IMR-90 (cell line): ENCODE measurements around the gene C4orf17. TPM values are rescaled to one million over a fixed set of nuclear protein-coding genes. Genes with fewer than 3 reads are reported as not detected.

Source experiments
- ATAC-seq: fragments of 200-7000 bp; cut with Tn5 transposase; 2 replicates; pipeline ENCODE4 v1.9.1; 2020; ENCODE audit warnings: low read depth, mild to moderate bottlenecking, moderate library complexity
- BruUV-seq: library from RNA; stranded (reverse); fragments of 400-500 nt; replicated peaks from 2 replicates; lab custom pipeline; 2021; lab: Mats Ljungman, UMichigan
- CTCF ChIA-PET: fragments of 300-600 bp; formaldehyde crosslinking; extraction: SDS; loops from one replicate; lab custom pipeline; 2021; ENCODE audit warnings: antibody characterized with exemption; lab: Yijun Ruan, JAX
- POLR2A ChIA-PET: fragments of 300-600 bp; sonication (Branson Sonifier 250); formaldehyde crosslinking; loops from one replicate; lab custom pipeline; 2022; ENCODE audit warnings: antibody characterized with exemption; ENCODE audit not compliant: unreplicated experiment; lab: Charles Lee
- DNase-seq: peaks from one replicate; pipeline ENCODE4 v3.0.0; 2013
- H2AFZ ChIP-seq: replicated peaks from 2 replicates; pipeline ENCODE3; 2013; ENCODE audit warnings: low read length, mild to moderate bottlenecking; ENCODE audit not compliant: poor library complexity
- H2AK5ac ChIP-seq: 2 replicates; pipeline ENCODE4 v1.6.1; 2013; ENCODE audit warnings: low read depth, low read length, inconsistent platforms
- H2AK9ac ChIP-seq: replicated peaks from 2 replicates; pipeline ENCODE3; 2013; ENCODE audit warnings: mild to moderate bottlenecking, low read depth, low read length, moderate library complexity; ENCODE audit not compliant: poor library complexity
- H2BK120ac ChIP-seq: 2 replicates; pipeline ENCODE4 v1.6.1; 2013; ENCODE audit warnings: low read depth, low read length, inconsistent platforms
- H2BK15ac ChIP-seq: 3 replicates; pipeline ENCODE4 v1.6.1; 2013; ENCODE audit warnings: low read depth, low read length, inconsistent platforms
- H2BK20ac ChIP-seq: 2 replicates; pipeline ENCODE4 v1.6.1; 2013; ENCODE audit warnings: low read depth, mild to moderate bottlenecking, inconsistent platforms, low read length, moderate library complexity
- H2BK5ac ChIP-seq: 2 replicates; pipeline ENCODE4 v1.6.1; 2013; ENCODE audit warnings: mild to moderate bottlenecking, low read depth, low read length, inconsistent platforms; ENCODE audit not compliant: poor library complexity, severe bottlenecking
- H3K14ac ChIP-seq: replicated peaks from 2 replicates; pipeline ENCODE4 v1.6.1; 2013; ENCODE audit warnings: low read depth, low read length, inconsistent platforms
- H3K18ac ChIP-seq: 2 replicates; pipeline ENCODE4 v1.6.1; 2013; ENCODE audit warnings: low read depth, low read length, control low read depth
- H3K23ac ChIP-seq: 2 replicates; pipeline ENCODE4 v1.6.1; 2013; ENCODE audit warnings: low read depth, low read length, inconsistent platforms
- H3K27ac ChIP-seq: 2 replicates; pipeline ENCODE4 v1.5.1; 2013; ENCODE audit warnings: mild to moderate bottlenecking, control low read depth, low read length; ENCODE audit not compliant: insufficient read depth
- H3K27me3 ChIP-seq: 2 replicates; pipeline ENCODE4 v1.6.1; 2013; ENCODE audit warnings: low read length; ENCODE audit not compliant: control insufficient read depth, insufficient read depth
- H3K36me3 ChIP-seq: 2 replicates; pipeline ENCODE4 v1.6.1; 2013; ENCODE audit warnings: low read length, mixed read lengths; ENCODE audit not compliant: control insufficient read depth, insufficient read depth
- H3K4ac ChIP-seq: 2 replicates; pipeline ENCODE4 v1.6.1; 2013; ENCODE audit warnings: low read depth, low read length, inconsistent platforms
- H3K4me1 ChIP-seq: 2 replicates; pipeline ENCODE4 v1.6.1; 2013; ENCODE audit warnings: low read length, mixed read lengths; ENCODE audit not compliant: control insufficient read depth, insufficient read depth
- H3K4me2 ChIP-seq: 2 replicates; pipeline ENCODE4 v1.6.1; 2013; ENCODE audit warnings: low read depth, mild to moderate bottlenecking, control low read depth, low read length, moderate library complexity
- H3K4me3 ChIP-seq: 2 replicates; pipeline ENCODE4 v1.5.1; 2013; ENCODE audit warnings: low read depth, mild to moderate bottlenecking, control low read depth, low read length, moderate library complexity; ENCODE audit not compliant: insufficient read depth
- H3K56ac ChIP-seq: 2 replicates; pipeline ENCODE4 v1.6.1; 2013; ENCODE audit warnings: low read length, inconsistent platforms; ENCODE audit not compliant: insufficient read depth; ENCODE audit errors: extremely low read depth
- H3K79me1 ChIP-seq, 2 experiments: 2 replicates each; pipeline ENCODE4 v1.6.1; 2013; ENCODE audit warnings: low read length in 2 of 2, inconsistent platforms in 1 of 2, low read depth in 1 of 2
- H3K9ac ChIP-seq: 2 replicates; pipeline ENCODE4 v1.6.1; 2013; ENCODE audit warnings: low read depth, low read length, control low read depth
- H3K9me1 ChIP-seq: 2 replicates; pipeline ENCODE4 v1.6.1; 2013; ENCODE audit warnings: low read length, inconsistent platforms; ENCODE audit not compliant: insufficient read depth
- H3K9me3 ChIP-seq: 2 replicates; pipeline ENCODE4 v1.6.1; 2013; ENCODE audit warnings: low read length; ENCODE audit not compliant: control insufficient read depth, insufficient read depth
- H4K20me1 ChIP-seq: 2 replicates; pipeline ENCODE4 v1.6.1; 2013; ENCODE audit warnings: low read length, inconsistent platforms; ENCODE audit not compliant: insufficient read depth
- H4K5ac ChIP-seq: 2 replicates; pipeline ENCODE4 v1.6.1; 2013; ENCODE audit warnings: mild to moderate bottlenecking, low read depth, low read length, control low read depth
- H4K8ac ChIP-seq, 2 experiments: 2 replicates each; pipeline ENCODE4 v1.6.1; 2013; ENCODE audit warnings: low read depth in 2 of 2, low read length in 2 of 2, control low read depth in 1 of 2, inconsistent platforms in 1 of 2
- H4K91ac ChIP-seq: 2 replicates; pipeline ENCODE4 v1.6.1; 2013; ENCODE audit warnings: low read depth, low read length, inconsistent platforms; ENCODE audit not compliant: insufficient read depth
- BHLHE40 ChIP-seq: fragments of 150-350 bp; IDR thresholded peaks from 2 replicates; pipeline ENCODE4 v1.6.1; 2016; ENCODE audit warnings: mild to moderate bottlenecking, low read depth, low read length
- CEBPB ChIP-seq: IDR thresholded peaks from 2 replicates; pipeline ENCODE4 v1.6.1; 2012; ENCODE audit warnings: low read depth, low read length, improper control_type of control experiment
- CHD1 ChIP-seq: IDR thresholded peaks from 2 replicates; pipeline ENCODE4 v1.6.1; 2012; ENCODE audit warnings: low read depth, low read length, improper control_type of control experiment
- ELK1 ChIP-seq: fragments of 150-350 bp; IDR thresholded peaks from 2 replicates; pipeline ENCODE4 v1.6.1; 2016; ENCODE audit warnings: low read depth, mild to moderate bottlenecking, low read length, moderate library complexity, borderline replicate concordance
- FOS ChIP-seq: fragments of 150-350 bp; IDR thresholded peaks from 2 replicates; pipeline ENCODE4 v1.6.1; 2016; ENCODE audit warnings: low read depth, low read length
- MAFK ChIP-seq: IDR thresholded peaks from 2 replicates; pipeline ENCODE4 v1.6.1; 2012; ENCODE audit warnings: low read depth, low read length, improper control_type of control experiment
- MAZ ChIP-seq: IDR thresholded peaks from 2 replicates; pipeline ENCODE4 v1.6.1; 2012; ENCODE audit warnings: low read depth, mild to moderate bottlenecking, low read length, improper control_type of control experiment, moderate library complexity, borderline replicate concordance
- MXI1 ChIP-seq: IDR thresholded peaks from 2 replicates; pipeline ENCODE4 v1.6.1; 2012; ENCODE audit warnings: low read depth, mild to moderate bottlenecking, low read length, moderate library complexity, borderline replicate concordance
- NFE2L2 ChIP-seq: fragments of 150-350 bp; IDR thresholded peaks from 2 replicates; pipeline ENCODE4 v1.6.1; 2016; ENCODE audit warnings: low read depth, mild to moderate bottlenecking, low read length
- POLR2A ChIP-seq: IDR thresholded peaks from 2 replicates; pipeline ENCODE4 v1.6.1; 2012; ENCODE audit warnings: mild to moderate bottlenecking, low read depth, low read length
- RAD21 ChIP-seq: IDR thresholded peaks from 2 replicates; pipeline ENCODE4 v1.6.1; 2012; ENCODE audit warnings: low read length, improper control_type of control experiment
- RCOR1 ChIP-seq: IDR thresholded peaks from 2 replicates; pipeline ENCODE4 v1.6.1; 2012; ENCODE audit warnings: mild to moderate bottlenecking, low read length, improper control_type of control experiment; ENCODE audit not compliant: insufficient replicate concordance
- RFX5 ChIP-seq: IDR thresholded peaks from 2 replicates; pipeline ENCODE4 v1.8.0; 2012; ENCODE audit warnings: low read depth, mild to moderate bottlenecking, low read length, moderate library complexity
- SMC3 ChIP-seq: fragments of 150-350 bp; IDR thresholded peaks from 2 replicates; pipeline ENCODE4 v1.6.1; 2016; ENCODE audit warnings: low read depth, mild to moderate bottlenecking, antibody characterized with exemption, low read length, moderate library complexity
- dilution Hi-C: fragments of 300-500 bp; cut with HindIII; formaldehyde crosslinking; loops from one replicate; pipeline ENCODE4 v1.14.3; 2018; ENCODE audit warnings: low sequenced_read_pairs; ENCODE audit not compliant: unreplicated experiment
- in situ Hi-C: fragments of 300-500 bp; cut with MboI; formaldehyde crosslinking; loops from 3 replicates; pipeline ENCODE4 v1.14.3; 2019; ENCODE audit warnings: low sequenced_read_pairs, inconsistent platforms, mixed read lengths
- intact Hi-C: fragments of 100-400 bp; cut with micrococcal nuclease; formaldehyde crosslinking; loops from 2 replicates; pipeline ENCODE4 v1.10.0; 2022
- polyA plus RNA-seq, 3 experiments: library from polyadenylated mRNA; depleted of rRNA; stranded (reverse); fragments of >200 nt; gene quantifications; 2 replicates each; pipeline ENCODE4 v1.2.3, GENCODE V29; 2012; ENCODE audit warnings: low replicate concordance in 1 of 3
- total RNA-seq: library from RNA; depleted of rRNA; stranded (reverse); fragments of >200 nt; gene quantifications from 2 replicates; pipeline ENCODE4 v1.2.3, GENCODE V29; 2012
- TF ChIP-seq, protein P1 (sequence below): fragments of 150-350 bp; IDR thresholded peaks from 2 replicates; pipeline ENCODE4 v1.6.1; 2017; ENCODE audit warnings: mild to moderate bottlenecking, antibody characterized with exemption, low read length, low read depth
- TF ChIP-seq, protein P2 (sequence below): conservative IDR thresholded peaks from 2 replicates; pipeline ENCODE4 v1.5.1; 2012; ENCODE audit warnings: mild to moderate bottlenecking, low read depth, low read length, improper control_type of control experiment

C4orf17 gene
- total and polyA plus RNA-seq, 2 of the 4 experiments (the other 2 are of a cell fraction), result not detected

DNA sequence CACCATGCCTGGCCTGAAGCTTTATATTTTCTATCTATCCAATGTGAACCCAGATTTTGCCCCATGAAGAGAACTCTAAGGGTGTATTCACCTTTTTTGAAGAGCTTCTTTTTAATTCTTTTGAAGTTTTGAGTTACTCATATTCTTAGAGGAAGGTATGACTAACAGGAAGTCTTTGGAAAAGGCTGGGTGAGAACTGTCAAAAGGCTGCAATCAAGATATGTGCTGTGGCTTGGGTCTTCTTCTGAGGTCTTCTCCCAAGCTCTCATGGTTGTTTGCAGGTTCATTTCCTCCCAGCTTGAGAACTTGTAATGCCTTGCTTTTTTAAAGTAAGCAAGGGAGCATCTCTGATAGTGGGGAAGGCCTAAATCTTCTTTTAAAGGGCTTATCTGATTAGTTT is 3.1 kb upstream of the C4orf17 start:
- H2BK15ac ChIP-seq, result no peak overlapping the region
- H2BK120ac ChIP-seq, result no peak overlapping the region
- no peaks in the 10 kb centered on the region for H3K79me1 ChIP-seq
- H2AK5ac ChIP-seq, result no peak overlapping the region
- H3K4me3 ChIP-seq, result no peak overlapping the region
- intact Hi-C loops, result no loop called here
- no peaks in the 10 kb centered on the region for H3K4me1 ChIP-seq
- ATAC-seq, result no peak
- H4K8ac ChIP-seq, result no peak overlapping the region
- ChIA-PET POLR2A (no interaction called here), CTCF (no interaction called here)
- in situ Hi-C loops, result no loop called here
- H3K27ac ChIP-seq, result no peak overlapping the region
- H3K4ac ChIP-seq, result no peak overlapping the region
- no peak overlapping the region for H2BK20ac ChIP-seq
- no peak overlapping the region for H4K91ac ChIP-seq
- BruUV-seq, result no TSS peak
- H3K4me2 ChIP-seq, result no peak overlapping the region
- H3K18ac ChIP-seq, result no peak overlapping the region
- no peak overlapping the region for H2BK5ac ChIP-seq
- no peak overlapping the region for H2AK9ac ChIP-seq
- no peak overlapping the region for H4K5ac ChIP-seq
- TF ChIP-seq, protein P1, sequence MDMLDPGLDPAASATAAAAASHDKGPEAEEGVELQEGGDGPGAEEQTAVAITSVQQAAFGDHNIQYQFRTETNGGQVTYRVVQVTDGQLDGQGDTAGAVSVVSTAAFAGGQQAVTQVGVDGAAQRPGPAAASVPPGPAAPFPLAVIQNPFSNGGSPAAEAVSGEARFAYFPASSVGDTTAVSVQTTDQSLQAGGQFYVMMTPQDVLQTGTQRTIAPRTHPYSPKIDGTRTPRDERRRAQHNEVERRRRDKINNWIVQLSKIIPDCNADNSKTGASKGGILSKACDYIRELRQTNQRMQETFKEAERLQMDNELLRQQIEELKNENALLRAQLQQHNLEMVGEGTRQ, result no peak
- TF ChIP-seq MAZ (no peak), CEBPB (no peak), ELK1 (no peak), POLR2A (no peak), RAD21 (no peak), FOS (no peak), MAFK (no peak), RFX5 (no peak), BHLHE40 (no peak), NFE2L2 (no peak), CHD1 (no peak), SMC3 (no peak), MXI1 (no peak), RCOR1 (no peak)
- TF ChIP-seq, protein P2, sequence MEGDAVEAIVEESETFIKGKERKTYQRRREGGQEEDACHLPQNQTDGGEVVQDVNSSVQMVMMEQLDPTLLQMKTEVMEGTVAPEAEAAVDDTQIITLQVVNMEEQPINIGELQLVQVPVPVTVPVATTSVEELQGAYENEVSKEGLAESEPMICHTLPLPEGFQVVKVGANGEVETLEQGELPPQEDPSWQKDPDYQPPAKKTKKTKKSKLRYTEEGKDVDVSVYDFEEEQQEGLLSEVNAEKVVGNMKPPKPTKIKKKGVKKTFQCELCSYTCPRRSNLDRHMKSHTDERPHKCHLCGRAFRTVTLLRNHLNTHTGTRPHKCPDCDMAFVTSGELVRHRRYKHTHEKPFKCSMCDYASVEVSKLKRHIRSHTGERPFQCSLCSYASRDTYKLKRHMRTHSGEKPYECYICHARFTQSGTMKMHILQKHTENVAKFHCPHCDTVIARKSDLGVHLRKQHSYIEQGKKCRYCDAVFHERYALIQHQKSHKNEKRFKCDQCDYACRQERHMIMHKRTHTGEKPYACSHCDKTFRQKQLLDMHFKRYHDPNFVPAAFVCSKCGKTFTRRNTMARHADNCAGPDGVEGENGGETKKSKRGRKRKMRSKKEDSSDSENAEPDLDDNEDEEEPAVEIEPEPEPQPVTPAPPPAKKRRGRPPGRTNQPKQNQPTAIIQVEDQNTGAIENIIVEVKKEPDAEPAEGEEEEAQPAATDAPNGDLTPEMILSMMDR, result no peak
- H4K20me1 ChIP-seq, result no peaks in the 10 kb centered on the region
- no peak overlapping the region for H3K23ac ChIP-seq
- H3K27me3 ChIP-seq, result no peaks in the 10 kb centered on the region
- DNase-seq, result no peak
- H2AFZ ChIP-seq, result no peak overlapping the region
- H3K14ac ChIP-seq, result no peak overlapping the region
- dilution Hi-C loops, result no loop called here
- no peaks in the 10 kb centered on the region for H3K9me3 ChIP-seq
- no peaks in the 10 kb centered on the region for H3K36me3 ChIP-seq
- no peak overlapping the region for H3K9ac ChIP-seq
- no peak overlapping the region for H3K56ac ChIP-seq
- no peaks in the 10 kb centered on the region for H3K9me1 ChIP-seq
